GM13977 (cell line): ENCODE results near the gene ALDH3A1.

Experiments used
- DNase-seq: peaks from one replicate; pipeline ENCODE4 v3.0.0; 2012; ENCODE audit warnings: low spot score
- CTCF ChIP-seq: IDR thresholded peaks from 2 replicates; pipeline ENCODE4 v1.5.1; 2012; ENCODE audit warnings: mild to moderate bottlenecking, control low read depth; ENCODE audit not compliant: insufficient read depth; ENCODE audit errors: extremely low read depth, missing control alignments
- in situ Hi-C: fragments of 300-500 bp; cut with MboI; formaldehyde crosslinking; loops from one replicate; pipeline ENCODE4 v1.12.0; 2022; ENCODE audit warnings: low sequenced_read_pairs, low pct_unique_long_range_greater_than_20kb, mixed read lengths, inconsistent platforms; ENCODE audit not compliant: unreplicated experiment

Gene ALDH3A1

GRCh38 chr17:19727501-19728078 lies 20.5 kb downstream of the ALDH3A1 start:
- TF ChIP-seq CTCF: no peak
- in situ Hi-C loops: no loop called here
- no peak for DNase-seq

- in situ Hi-C loops: no loop called here
- TF ChIP-seq CTCF: no peak
- no peak for DNase-seq
Observed at GRCh38 chr17:19726631-19727376, 21.3 kb downstream of the ALDH3A1 start.

GRCh38 chr17:19725486-19725885 lies 22.6 kb downstream of the ALDH3A1 start:
- in situ Hi-C loops: no loop called here
- no peak for TF ChIP-seq CTCF
- no peak for DNase-seq

GRCh38 chr17:19724501-19725420 lies 23.3 kb downstream of the ALDH3A1 start:
- TF ChIP-seq CTCF: no peak
- in situ Hi-C loops: loop anchor here (25.0 kb wide), 1 partner anchor 112 kb away; no protein-coding TSS in a partner anchor
- DNase-seq: no peak

DNA sequence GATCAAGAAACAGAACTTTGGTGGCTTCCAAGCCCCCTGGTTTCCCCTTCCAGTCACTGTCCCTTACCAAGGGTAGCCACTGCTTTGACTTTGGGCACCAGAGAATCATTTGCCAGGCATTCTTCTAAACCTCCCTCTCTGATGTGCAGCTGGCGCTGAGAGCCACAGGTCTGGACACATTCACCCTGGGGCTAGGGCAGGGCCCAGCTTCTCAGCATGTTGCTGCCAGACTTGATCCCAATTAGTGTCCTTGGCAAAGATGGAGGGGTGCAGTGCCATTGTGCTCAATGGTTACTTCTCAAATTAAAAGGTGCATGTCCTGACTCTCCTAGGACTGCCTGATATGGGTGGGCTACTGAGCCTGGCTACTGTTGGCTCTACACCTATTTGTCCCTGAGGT lies 24.1 kb downstream of the ALDH3A1 start:
- no peak for TF ChIP-seq CTCF
- no peak for DNase-seq
- in situ Hi-C loops: loop anchor here (25.0 kb wide), 1 partner anchor 112 kb away; no protein-coding TSS in a partner anchor
